HEK293 (cell line): Measurements from ENCODE around the gene MAGI1.
A peak's percentile ranks its signal among the peaks of the same experiment; 100 is the strongest.

Experiments used
- CTCF ChIA-PET: fragments of 350-600 bp; formaldehyde crosslinking; extraction: SDS; loops from one replicate; lab custom pipeline; 2021; ENCODE audit warnings: antibody characterized with exemption; lab: Yijun Ruan, JAX
- POLR2A ChIA-PET: fragments of 300-600 bp; formaldehyde crosslinking; extraction: SDS; loops from one replicate; lab custom pipeline; 2020; ENCODE audit warnings: antibody characterized with exemption, inconsistent platforms; lab: Yijun Ruan, JAX
- H3K27ac ChIP-seq: fragments of 200-500 bp; sonication (Bioruptor generic); 2 replicates; pipeline ENCODE4 v1.5.1; 2014; ENCODE audit warnings: low read depth, low read length, control low read depth, inconsistent platforms; ENCODE audit errors: extremely low read depth
- H3K36me3 ChIP-seq, 2 experiments: fragments of 200-500 bp in 1 of 2; sonication (Bioruptor generic) in 1 of 2; 1 replicate in 1 of 2; 2 replicates in 1 of 2; pipeline ENCODE4 v1.5.1; 2014 to 2017; ENCODE audit warnings: inconsistent platforms in 2 of 2, low read length in 2 of 2; ENCODE audit not compliant: control insufficient read depth in 2 of 2, insufficient read depth in 1 of 2
- H3K4me1 ChIP-seq: fragments of 200-500 bp; sonication (Bioruptor generic); 2 replicates; pipeline ENCODE4 v1.5.1; 2014; ENCODE audit warnings: mild to moderate bottlenecking, low read length, inconsistent platforms; ENCODE audit not compliant: control insufficient read depth, insufficient read depth
- H3K4me3 ChIP-seq: 2 replicates; pipeline ENCODE4 v1.5.1; 2011; ENCODE audit warnings: low read depth, mild to moderate bottlenecking, control low read depth, low read length, moderate library complexity
- H3K9me3 ChIP-seq: fragments of 200-500 bp; sonication (Bioruptor generic); 2 replicates; pipeline ENCODE4 v1.5.1; 2014; ENCODE audit warnings: low read depth, low read length, inconsistent platforms; ENCODE audit not compliant: control insufficient read depth, insufficient read depth
- SETDB1 ChIP-seq: IDR thresholded peaks from one replicate; pipeline ENCODE4 v1.6.1; 2017; ENCODE audit warnings: mild to moderate bottlenecking, low read length, moderate library complexity, mixed read lengths; ENCODE audit not compliant: insufficient read length
- YY2 ChIP-seq: fragments of 450-650 bp; formaldehyde crosslinking; IDR thresholded peaks from 2 replicates; pipeline ENCODE4 v1.5.1; 2016; ENCODE audit warnings: missing biosample characterization, missing genetic modification characterization
- ZBTB48 ChIP-seq: fragments of 450-650 bp; formaldehyde crosslinking; IDR thresholded peaks from 2 replicates; pipeline ENCODE4 v1.5.1; 2016; ENCODE audit warnings: missing biosample characterization, missing genetic modification characterization
- ZNF133 ChIP-seq: fragments of 450-650 bp; formaldehyde crosslinking; IDR thresholded peaks from 2 replicates; pipeline ENCODE4 v1.5.1; 2016; ENCODE audit warnings: missing biosample characterization, missing genetic modification characterization
- ZNF155 ChIP-seq: fragments of 450-650 bp; formaldehyde crosslinking; IDR thresholded peaks from 2 replicates; pipeline ENCODE4 v1.5.1; 2016; ENCODE audit warnings: missing biosample characterization, missing genetic modification characterization
- ZNF184 ChIP-seq: fragments of 450-650 bp; IDR thresholded peaks from 2 replicates; pipeline ENCODE4 v1.5.1; 2018; ENCODE audit warnings: missing biosample characterization, mild to moderate bottlenecking, missing genetic modification characterization
- ZNF521 ChIP-seq: fragments of 450-650 bp; formaldehyde crosslinking; IDR thresholded peaks from 2 replicates; pipeline ENCODE4 v1.5.1; 2017; ENCODE audit warnings: missing biosample characterization, mild to moderate bottlenecking, missing genetic modification characterization
- ZNF561 ChIP-seq: fragments of 450-650 bp; IDR thresholded peaks from 2 replicates; pipeline ENCODE4 v1.5.1; 2018; ENCODE audit warnings: missing biosample characterization, missing genetic modification characterization, borderline replicate concordance
- ZNF626 ChIP-seq: fragments of 450-650 bp; sonication (Bioruptor Pico); formaldehyde crosslinking; IDR thresholded peaks from 2 replicates; pipeline ENCODE4 v1.5.1; 2018; ENCODE audit warnings: missing biosample characterization, missing genetic modification characterization, inconsistent platforms
- ZNF660 ChIP-seq: fragments of 450-650 bp; IDR thresholded peaks from 2 replicates; pipeline ENCODE4 v1.5.1; 2018; ENCODE audit warnings: missing biosample characterization, mild to moderate bottlenecking, missing genetic modification characterization
- ZNF76 ChIP-seq: fragments of 450-650 bp; formaldehyde crosslinking; IDR thresholded peaks from 2 replicates; pipeline ENCODE4; 2016; ENCODE audit warnings: low read depth, missing biosample characterization, missing genetic modification characterization, borderline replicate concordance
- TF ChIP-seq, protein P1 (sequence below): fragments of 450-650 bp; formaldehyde crosslinking; IDR thresholded peaks from 2 replicates; pipeline ENCODE4 v1.5.1; 2016; ENCODE audit warnings: missing biosample characterization, missing genetic modification characterization, low read depth
- TF ChIP-seq, protein P2 (sequence below): fragments of 450-650 bp; formaldehyde crosslinking; IDR thresholded peaks from 2 replicates; pipeline ENCODE4 v1.5.1; 2017; ENCODE audit warnings: missing biosample characterization, missing genetic modification characterization
- TF ChIP-seq, protein P3 (sequence below): fragments of 450-650 bp; formaldehyde crosslinking; IDR thresholded peaks from 2 replicates; pipeline ENCODE4 v1.5.1; 2016; ENCODE audit warnings: missing biosample characterization, missing genetic modification characterization
- TF ChIP-seq, protein P4 (sequence below): fragments of 450-650 bp; formaldehyde crosslinking; IDR thresholded peaks from 2 replicates; pipeline ENCODE4 v1.5.1; 2017; ENCODE audit warnings: missing biosample characterization, missing genetic modification characterization
- TF ChIP-seq, protein P5 (sequence below): fragments of 450-650 bp; formaldehyde crosslinking; IDR thresholded peaks from 2 replicates; pipeline ENCODE4 v1.5.1; 2016; ENCODE audit warnings: missing biosample characterization, missing genetic modification characterization
- TF ChIP-seq, protein P6 (sequence below): fragments of 450-650 bp; formaldehyde crosslinking; IDR thresholded peaks from 2 replicates; pipeline ENCODE4 v1.5.1; 2016; ENCODE audit warnings: missing biosample characterization, missing genetic modification characterization

MAGI1 gene

DNA sequence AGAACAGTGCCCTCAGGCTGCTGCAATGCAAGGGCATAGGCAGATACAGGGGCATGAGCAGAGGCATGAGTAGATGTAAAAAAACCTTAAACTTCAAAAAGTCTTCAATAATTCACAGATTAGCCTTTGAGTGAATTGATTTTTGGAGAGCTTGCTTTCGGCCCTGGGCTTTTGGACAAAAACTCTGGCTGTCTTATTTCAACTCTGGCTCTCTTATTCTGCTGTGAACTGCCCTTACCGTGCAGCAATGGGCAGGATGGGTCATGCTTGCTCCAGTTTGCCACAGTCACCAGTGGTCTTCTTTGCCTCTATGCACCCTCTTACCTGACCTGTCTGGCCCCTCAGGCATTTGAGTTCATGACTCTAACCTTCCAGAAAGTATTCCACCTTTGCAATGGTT is 555.7 kb downstream of the MAGI1 start:
- H3K36me3 ChIP-seq, result no peaks in the 10 kb centered on the region
- no peak overlapping the region for H3K27ac ChIP-seq
- TF ChIP-seq ZNF521 (tag by site-specific recombination) (no peak), ZNF660 (tag by site-specific recombination) (no peak), YY2 (no peak), ZBTB48 (tag by site-specific recombination) (no peak), ZNF76 (tag by site-specific recombination) (no peak), ZNF184 (no peak), SETDB1 (no peak), ZNF155 (tag by site-specific recombination) (no peak), ZNF561 (no peak)
- TF ChIP-seq, protein P1, sequence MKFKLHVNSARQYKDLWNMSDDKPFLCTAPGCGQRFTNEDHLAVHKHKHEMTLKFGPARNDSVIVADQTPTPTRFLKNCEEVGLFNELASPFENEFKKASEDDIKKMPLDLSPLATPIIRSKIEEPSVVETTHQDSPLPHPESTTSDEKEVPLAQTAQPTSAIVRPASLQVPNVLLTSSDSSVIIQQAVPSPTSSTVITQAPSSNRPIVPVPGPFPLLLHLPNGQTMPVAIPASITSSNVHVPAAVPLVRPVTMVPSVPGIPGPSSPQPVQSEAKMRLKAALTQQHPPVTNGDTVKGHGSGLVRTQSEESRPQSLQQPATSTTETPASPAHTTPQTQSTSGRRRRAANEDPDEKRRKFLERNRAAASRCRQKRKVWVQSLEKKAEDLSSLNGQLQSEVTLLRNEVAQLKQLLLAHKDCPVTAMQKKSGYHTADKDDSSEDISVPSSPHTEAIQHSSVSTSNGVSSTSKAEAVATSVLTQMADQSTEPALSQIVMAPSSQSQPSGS (tag by site-specific recombination), result no peak
- TF ChIP-seq, protein P2, sequence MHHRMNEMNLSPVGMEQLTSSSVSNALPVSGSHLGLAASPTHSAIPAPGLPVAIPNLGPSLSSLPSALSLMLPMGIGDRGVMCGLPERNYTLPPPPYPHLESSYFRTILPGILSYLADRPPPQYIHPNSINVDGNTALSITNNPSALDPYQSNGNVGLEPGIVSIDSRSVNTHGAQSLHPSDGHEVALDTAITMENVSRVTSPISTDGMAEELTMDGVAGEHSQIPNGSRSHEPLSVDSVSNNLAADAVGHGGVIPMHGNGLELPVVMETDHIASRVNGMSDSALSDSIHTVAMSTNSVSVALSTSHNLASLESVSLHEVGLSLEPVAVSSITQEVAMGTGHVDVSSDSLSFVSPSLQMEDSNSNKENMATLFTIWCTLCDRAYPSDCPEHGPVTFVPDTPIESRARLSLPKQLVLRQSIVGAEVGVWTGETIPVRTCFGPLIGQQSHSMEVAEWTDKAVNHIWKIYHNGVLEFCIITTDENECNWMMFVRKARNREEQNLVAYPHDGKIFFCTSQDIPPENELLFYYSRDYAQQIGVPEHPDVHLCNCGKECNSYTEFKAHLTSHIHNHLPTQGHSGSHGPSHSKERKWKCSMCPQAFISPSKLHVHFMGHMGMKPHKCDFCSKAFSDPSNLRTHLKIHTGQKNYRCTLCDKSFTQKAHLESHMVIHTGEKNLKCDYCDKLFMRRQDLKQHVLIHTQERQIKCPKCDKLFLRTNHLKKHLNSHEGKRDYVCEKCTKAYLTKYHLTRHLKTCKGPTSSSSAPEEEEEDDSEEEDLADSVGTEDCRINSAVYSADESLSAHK, result no peak
- TF ChIP-seq, protein P3, sequence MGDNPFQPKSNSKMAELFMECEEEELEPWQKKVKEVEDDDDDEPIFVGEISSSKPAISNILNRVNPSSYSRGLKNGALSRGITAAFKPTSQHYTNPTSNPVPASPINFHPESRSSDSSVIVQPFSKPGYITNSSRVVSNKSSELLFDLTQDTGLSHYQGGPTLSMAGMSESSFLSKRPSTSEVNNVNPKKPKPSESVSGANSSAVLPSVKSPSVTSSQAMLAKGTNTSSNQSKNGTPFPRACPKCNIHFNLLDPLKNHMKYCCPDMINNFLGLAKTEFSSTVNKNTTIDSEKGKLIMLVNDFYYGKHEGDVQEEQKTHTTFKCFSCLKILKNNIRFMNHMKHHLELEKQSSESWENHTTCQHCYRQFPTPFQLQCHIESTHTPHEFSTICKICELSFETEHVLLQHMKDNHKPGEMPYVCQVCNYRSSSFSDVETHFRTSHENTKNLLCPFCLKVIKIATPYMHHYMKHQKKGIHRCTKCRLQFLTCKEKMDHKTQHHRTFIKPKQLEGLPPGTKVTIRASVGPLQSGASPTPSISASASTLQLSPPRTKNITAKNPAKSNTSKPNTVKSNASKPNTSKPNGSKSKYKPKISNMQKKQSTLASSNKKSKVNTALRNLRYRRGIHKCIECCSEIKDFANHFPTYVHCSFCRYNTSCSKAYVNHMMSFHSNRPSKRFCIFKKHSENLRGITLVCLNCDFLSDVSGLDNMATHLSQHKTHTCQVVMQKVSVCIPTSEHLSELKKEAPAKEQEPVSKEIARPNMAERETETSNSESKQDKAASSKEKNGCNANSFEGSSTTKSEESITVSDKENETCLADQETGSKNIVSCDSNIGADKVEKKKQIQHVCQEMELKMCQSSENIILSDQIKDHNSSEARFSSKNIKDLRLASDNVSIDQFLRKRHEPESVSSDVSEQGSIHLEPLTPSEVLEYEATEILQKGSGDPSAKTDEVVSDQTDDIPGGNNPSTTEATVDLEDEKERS (tag by site-specific recombination), result no peak
- TF ChIP-seq, all 188 proteins: peak for 0
- peaks cover 8% of the 10 kb centered on the region for H3K4me1 ChIP-seq
- ChIA-PET POLR2A (no interaction called here), CTCF (interaction anchor here (0.7 kb wide), 1 partner anchor 167 kb away, joined by 3 read pairs; no protein-coding TSS in a partner anchor)
- H3K9me3 ChIP-seq, result no peaks in the 10 kb centered on the region
- H3K4me3 ChIP-seq, result no peak overlapping the region

DNA sequence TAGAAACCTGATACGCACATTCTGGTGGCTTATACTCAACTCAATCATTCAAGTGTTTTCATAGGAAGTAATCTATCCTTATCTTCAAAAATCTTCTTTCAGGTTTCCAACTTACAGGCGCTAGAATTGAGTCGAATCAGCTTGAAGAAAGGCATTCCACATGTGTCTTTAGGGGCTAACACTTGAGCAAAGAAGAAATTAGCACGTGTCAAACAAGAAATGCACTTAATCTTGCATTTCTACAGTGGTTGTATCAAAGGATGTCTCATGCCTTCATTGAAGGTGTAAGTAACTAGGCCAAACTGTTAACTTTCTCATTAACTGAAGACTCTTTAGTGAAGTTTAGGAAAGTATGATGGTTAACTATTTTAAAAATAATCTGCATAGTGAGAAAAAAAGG is 557.6 kb downstream of the MAGI1 start:
- Histone ChIP-seq H3K27ac (no peak overlapping the region), H3K4me3 (no peak overlapping the region), H3K4me1 (peaks cover 8% of the 10 kb centered on the region), H3K36me3 (no peaks in the 10 kb centered on the region), H3K9me3 (no peaks in the 10 kb centered on the region)
- TF ChIP-seq ZNF133 (tag by site-specific recombination) (peak; percentile 75), ZNF626 (no peak)
- ChIA-PET POLR2A (no interaction called here), CTCF (interaction anchor here (0.6 kb wide), 1 partner anchor 193 kb away, joined by 3 read pairs; no protein-coding TSS in a partner anchor)

DNA sequence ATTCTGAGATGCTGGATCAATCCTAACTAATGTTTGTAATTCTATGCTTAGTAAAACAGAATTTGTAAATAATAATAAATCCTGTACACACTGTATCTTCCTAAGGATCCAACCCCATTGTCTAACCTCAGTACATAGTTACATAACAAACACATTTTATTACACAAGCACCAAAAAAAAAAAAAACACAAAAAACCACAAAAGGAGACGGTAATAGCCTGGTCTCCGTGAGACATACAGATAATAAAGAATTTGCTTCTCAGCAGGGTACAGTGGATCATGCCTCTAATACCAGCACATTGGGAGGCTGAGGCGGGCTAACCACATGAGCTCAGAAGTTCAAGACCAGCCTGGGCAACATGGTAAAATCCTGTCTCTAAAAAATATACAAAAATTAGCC is 558.7 kb downstream of the MAGI1 start:
- no peaks in the 10 kb centered on the region for H3K9me3 ChIP-seq
- TF ChIP-seq, protein P4, sequence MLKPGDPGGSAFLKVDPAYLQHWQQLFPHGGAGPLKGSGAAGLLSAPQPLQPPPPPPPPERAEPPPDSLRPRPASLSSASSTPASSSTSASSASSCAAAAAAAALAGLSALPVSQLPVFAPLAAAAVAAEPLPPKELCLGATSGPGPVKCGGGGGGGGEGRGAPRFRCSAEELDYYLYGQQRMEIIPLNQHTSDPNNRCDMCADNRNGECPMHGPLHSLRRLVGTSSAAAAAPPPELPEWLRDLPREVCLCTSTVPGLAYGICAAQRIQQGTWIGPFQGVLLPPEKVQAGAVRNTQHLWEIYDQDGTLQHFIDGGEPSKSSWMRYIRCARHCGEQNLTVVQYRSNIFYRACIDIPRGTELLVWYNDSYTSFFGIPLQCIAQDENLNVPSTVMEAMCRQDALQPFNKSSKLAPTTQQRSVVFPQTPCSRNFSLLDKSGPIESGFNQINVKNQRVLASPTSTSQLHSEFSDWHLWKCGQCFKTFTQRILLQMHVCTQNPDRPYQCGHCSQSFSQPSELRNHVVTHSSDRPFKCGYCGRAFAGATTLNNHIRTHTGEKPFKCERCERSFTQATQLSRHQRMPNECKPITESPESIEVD (tag by site-specific recombination), result peak; percentile 42; the same call in 1 of the 2 replicates
- TF ChIP-seq, protein P5, sequence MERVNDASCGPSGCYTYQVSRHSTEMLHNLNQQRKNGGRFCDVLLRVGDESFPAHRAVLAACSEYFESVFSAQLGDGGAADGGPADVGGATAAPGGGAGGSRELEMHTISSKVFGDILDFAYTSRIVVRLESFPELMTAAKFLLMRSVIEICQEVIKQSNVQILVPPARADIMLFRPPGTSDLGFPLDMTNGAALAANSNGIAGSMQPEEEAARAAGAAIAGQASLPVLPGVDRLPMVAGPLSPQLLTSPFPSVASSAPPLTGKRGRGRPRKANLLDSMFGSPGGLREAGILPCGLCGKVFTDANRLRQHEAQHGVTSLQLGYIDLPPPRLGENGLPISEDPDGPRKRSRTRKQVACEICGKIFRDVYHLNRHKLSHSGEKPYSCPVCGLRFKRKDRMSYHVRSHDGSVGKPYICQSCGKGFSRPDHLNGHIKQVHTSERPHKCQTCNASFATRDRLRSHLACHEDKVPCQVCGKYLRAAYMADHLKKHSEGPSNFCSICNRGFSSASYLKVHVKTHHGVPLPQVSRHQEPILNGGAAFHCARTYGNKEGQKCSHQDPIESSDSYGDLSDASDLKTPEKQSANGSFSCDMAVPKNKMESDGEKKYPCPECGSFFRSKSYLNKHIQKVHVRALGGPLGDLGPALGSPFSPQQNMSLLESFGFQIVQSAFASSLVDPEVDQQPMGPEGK (tag by site-specific recombination), result no peak
- TF ChIP-seq, protein P6, sequence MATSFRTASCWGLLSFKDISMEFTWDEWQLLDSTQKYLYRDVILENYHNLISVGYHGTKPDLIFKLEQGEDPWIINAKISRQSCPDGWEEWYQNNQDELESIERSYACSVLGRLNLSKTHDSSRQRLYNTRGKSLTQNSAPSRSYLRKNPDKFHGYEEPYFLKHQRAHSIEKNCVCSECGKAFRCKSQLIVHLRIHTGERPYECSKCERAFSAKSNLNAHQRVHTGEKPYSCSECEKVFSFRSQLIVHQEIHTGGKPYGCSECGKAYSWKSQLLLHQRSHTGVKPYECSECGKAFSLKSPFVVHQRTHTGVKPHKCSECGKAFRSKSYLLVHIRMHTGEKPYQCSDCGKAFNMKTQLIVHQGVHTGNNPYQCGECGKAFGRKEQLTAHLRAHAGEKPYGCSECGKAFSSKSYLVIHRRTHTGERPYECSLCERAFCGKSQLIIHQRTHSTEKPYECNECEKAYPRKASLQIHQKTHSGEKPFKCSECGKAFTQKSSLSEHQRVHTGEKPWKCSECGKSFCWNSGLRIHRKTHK (tag by site-specific recombination), result no peak
- H3K27ac ChIP-seq, result no peak overlapping the region
- H3K4me1 ChIP-seq, result peaks cover 8% of the 10 kb centered on the region
- H3K36me3 ChIP-seq, result no peaks in the 10 kb centered on the region
- ChIA-PET POLR2A (no interaction called here), CTCF (no interaction called here)
- H3K4me3 ChIP-seq, result no peak overlapping the region
